Esophagus (tissue), 2 donors: ENCODE measurements around the gene SETD2. TPM values are rescaled to one million over a fixed set of nuclear protein-coding genes. Genes with fewer than 3 reads are reported as not detected.
"Not testable (repeated sequence)": the region's sequence is repeated elsewhere in the genome, so short reads cannot be mapped to it uniquely, and the experiment has no call there.

Source experiments
- H3K27ac ChIP-seq, 2 donors: one replicate each; pipeline ENCODE4 v1.5.1; 2013; ENCODE audit warnings: low read depth in 2 of 2, mild to moderate bottlenecking in 2 of 2, inconsistent platforms in 1 of 2, low read length in 1 of 2, moderate library complexity in 1 of 2
- H3K27me3 ChIP-seq, 2 donors: one replicate each; pipeline ENCODE4 v1.6.1; 2013; ENCODE audit warnings: low read length in 2 of 2, control low read depth in 1 of 2, mild to moderate bottlenecking in 1 of 2; ENCODE audit not compliant: insufficient read depth in 2 of 2, control insufficient read depth in 1 of 2
- H3K36me3 ChIP-seq, 2 donors: one replicate each; pipeline ENCODE4 v1.6.1; 2013; ENCODE audit warnings: low read length in 1 of 2; ENCODE audit not compliant: control insufficient read depth in 2 of 2, insufficient read depth in 2 of 2
- H3K4me1 ChIP-seq, 2 donors: one replicate each; pipeline ENCODE4 v1.6.1; 2013; ENCODE audit warnings: low read length in 1 of 2; ENCODE audit not compliant: control insufficient read depth in 2 of 2, insufficient read depth in 2 of 2
- H3K4me3 ChIP-seq, 2 donors: one replicate each; pipeline ENCODE4 v1.5.1; 2013; ENCODE audit warnings: low read length in 2 of 2, mild to moderate bottlenecking in 2 of 2, low read depth in 1 of 2, moderate library complexity in 1 of 2
- H3K9me3 ChIP-seq, 2 donors: one replicate each; pipeline ENCODE4 v1.6.1; 2013; ENCODE audit warnings: mild to moderate bottlenecking in 2 of 2, low read depth in 1 of 2, low read length in 1 of 2, moderate library complexity in 1 of 2; ENCODE audit not compliant: control insufficient read depth in 2 of 2, insufficient read depth in 1 of 2
- WGBS, 2 donors: extraction: QIAGEN DNeasy Blood & Tissue Kit; methylation state at CpG; one replicate each; pipeline ENCODE4 v1.1.7; 2013; 5-methylcytosine and 5-hydroxymethylcytosine counted together
- polyA plus RNA-seq, 2 donors: library from polyadenylated mRNA; stranded (reverse); fragments of 200-250 nt; gene quantifications; one replicate each; pipeline ENCODE4 v1.2.3, GENCODE V29; 2013
- donor health status: healthy with polysubstance abuse.
- donor health status: Bipolar disorder and iron deficiency.

Gene SETD2
- polyA plus RNA-seq, 2 donors, result 9.0 to 11.7 TPM

DNA sequence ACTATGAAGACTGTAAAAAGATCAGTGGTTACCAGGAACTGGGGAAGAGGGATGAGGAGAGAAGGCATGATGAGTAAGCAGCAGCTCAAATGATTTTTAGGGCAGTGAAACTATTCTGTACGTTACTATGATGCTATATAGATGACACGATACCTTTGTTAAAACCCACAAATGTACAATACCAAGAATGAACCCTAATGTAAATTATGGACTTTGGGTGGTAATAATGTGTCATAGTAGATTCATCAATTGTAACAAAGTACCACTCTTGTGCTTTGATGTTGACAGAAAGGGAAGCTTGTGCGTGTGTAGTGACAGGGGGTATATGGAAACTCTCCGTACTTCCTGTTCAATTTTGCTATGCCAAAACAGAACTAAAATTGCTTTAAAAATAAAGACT, 132.9 kb downstream of the SETD2 start:
- not testable (repeated sequence) for H3K4me3 ChIP-seq, H3K4me1 ChIP-seq, H3K27me3 ChIP-seq, H3K36me3 ChIP-seq, H3K27ac ChIP-seq, H3K9me3 ChIP-seq
- WGBS, 2 donors, result 77 to 88% methylated on average over 4 of the region's 4 CpGs

DNA sequence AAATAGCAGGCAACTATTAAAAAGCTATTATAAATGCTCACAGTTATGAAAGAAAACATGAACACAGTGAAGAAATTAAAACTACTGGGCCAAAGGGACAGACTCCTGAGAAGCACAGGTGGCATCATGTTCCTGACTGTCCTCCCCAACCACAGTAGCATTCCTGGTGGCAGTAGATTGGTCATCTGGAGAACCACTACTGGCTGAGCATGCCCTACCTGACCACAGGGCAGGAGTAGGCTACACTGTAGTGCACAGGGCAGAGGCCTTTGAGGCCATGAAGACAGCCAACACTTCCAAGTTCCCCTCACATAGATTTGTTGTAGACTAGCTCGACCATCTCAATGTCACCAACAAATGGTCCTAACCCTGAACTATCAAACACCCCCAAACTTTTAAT, 135.2 kb downstream of the SETD2 start:
- WGBS, 2 donors, result 98 to 100% methylated on average over 1 of the region's 1 CpG

DNA sequence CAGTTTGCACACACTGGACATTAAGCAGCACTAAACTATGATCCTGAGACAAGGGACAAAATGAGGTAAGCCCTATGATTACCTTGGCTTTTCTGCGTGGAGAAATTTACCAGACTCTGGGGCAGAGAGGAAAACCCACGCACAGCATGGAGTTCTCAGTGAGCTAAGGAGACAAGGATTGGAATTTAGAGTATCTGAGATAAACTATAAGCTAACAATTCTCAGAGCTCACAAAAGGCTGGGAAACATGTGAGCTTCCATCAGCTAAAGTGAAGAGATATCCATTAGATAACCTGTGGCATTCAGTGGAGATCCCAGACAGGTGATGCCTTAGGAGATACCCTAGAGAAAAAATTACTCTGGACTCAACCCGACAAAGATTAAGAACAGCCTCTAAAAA, 135.8 kb downstream of the SETD2 start:
- no peak overlapping the region for H3K4me3 ChIP-seq
- peaks cover 0 to under 1% of the 10 kb centered on the region in 2 donors for H3K36me3 ChIP-seq
- WGBS, 2 donors, result 84 to 85% methylated on average over 3 of the region's 3 CpGs
- no peak overlapping the region for H3K27ac ChIP-seq
- H3K9me3 ChIP-seq, result no peaks in the 10 kb centered on the region
- no peaks in the 10 kb centered on the region for H3K4me1 ChIP-seq
- H3K27me3 ChIP-seq, result no peaks in the 10 kb centered on the region

More for the DNA sequence above, 135.2 kb downstream of the SETD2 start:
- H3K4me1 ChIP-seq, result no peaks in the 10 kb centered on the region
- H3K4me3 ChIP-seq, result no peak overlapping the region
- H3K27me3 ChIP-seq, result no peaks in the 10 kb centered on the region
- H3K27ac ChIP-seq, result no peak overlapping the region
- H3K9me3 ChIP-seq, result no peaks in the 10 kb centered on the region
- H3K36me3 ChIP-seq, result peaks cover 0 to 3% of the 10 kb centered on the region in 2 donors

DNA sequence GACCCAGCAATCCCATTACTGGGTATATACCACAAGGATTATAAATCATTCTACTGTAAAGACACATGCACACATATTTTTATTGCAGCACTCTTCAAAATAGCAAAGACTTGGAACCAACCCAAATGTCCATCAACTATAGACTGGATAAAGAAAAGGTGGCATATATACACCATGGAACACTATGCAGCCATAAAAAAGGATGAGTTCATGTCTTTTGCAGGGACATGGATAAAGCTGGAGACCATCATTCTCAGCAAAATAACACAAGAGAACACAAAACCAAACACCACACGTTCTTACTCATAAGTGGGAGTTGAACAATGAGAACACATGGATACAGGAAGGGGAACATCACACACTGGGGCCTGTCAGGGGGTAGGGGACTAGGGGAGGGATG, 137.5 kb downstream of the SETD2 start:
- not testable (repeated sequence) for H3K27me3 ChIP-seq, H3K9me3 ChIP-seq
- 89 to 100% methylated on average over 1 of the region's 1 CpG for WGBS, 2 donors

DNA sequence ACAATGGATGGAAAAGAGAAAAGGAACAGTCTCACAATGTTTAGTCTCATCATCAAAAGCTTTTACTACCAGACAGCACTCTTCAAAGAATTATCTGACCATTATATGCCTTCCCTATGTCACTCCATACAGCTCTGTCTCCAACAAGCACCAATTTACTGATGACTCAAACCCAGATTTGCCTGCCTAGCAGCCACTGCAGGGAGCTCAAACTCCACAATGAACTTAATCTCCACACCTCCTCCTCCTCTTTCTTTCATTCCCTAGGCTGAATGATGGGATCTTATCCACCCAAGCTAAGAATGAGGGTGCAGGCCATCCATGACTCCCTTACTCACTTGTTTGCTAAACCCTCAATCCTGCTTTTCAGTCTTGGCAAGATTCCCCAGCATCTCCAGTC, 139.0 kb downstream of the SETD2 start:
- H3K27ac ChIP-seq, result no peak overlapping the region
- no peaks in the 10 kb centered on the region for H3K4me1 ChIP-seq
- no peak overlapping the region for H3K4me3 ChIP-seq
- no peaks in the 10 kb centered on the region for H3K27me3 ChIP-seq
- no peaks in the 10 kb centered on the region for H3K36me3 ChIP-seq
- H3K9me3 ChIP-seq, result no peaks in the 10 kb centered on the region

More for the DNA sequence above, 137.5 kb downstream of the SETD2 start:
- H3K36me3 ChIP-seq, H3K4me1 ChIP-seq, H3K27ac ChIP-seq, H3K4me3 ChIP-seq: not testable (repeated sequence)

DNA sequence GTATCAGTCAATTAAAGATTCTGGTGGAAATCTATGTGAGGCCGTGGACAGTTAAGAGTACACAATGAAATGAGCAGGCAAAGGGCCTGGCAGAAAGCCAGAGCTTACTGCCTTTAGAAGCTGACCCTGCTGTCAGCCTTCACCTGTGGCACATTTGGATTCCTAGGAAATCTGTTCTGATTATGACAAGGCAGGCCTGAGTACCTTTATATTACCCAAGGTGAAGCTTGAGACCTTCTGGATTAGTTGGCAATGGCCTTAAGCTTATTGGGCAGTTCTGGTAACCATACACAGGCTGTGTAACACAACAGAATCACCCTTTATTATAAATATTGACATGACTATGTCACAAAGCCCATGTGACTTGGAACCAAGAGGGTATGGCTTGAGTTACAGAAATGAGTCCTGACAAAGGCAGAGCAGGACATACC, 141.3 kb downstream of the SETD2 start:
- Histone ChIP-seq H3K27ac (no peak overlapping the region), H3K4me1 (no peaks in the 10 kb centered on the region), H3K36me3 (peaks cover 0 to 2% of the 10 kb centered on the region in 2 donors), H3K27me3 (no peaks in the 10 kb centered on the region), H3K9me3 (no peaks in the 10 kb centered on the region), H3K4me3 (no peak overlapping the region)
- WGBS, 2 donors, result 55 to 63% methylated on average over 1 of the region's 1 CpG

DNA sequence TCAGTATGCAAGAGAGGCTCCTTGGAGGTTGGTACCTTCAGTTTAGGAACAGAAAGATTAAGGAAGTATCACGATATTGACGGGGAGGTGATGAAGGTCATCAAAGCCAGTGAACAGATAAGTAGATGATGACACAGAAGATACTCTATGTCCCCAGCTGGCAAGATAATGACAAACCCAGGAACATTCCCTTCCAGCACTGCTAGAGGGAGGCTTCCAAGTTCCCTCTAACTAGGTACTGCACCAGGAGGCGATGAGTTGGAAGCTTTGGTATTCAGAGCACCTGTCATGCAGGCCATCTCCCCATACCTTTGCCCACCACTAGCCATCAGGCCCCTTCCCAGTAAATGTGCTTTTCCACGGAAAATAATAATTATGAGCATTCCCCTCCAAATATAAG, 143.6 kb downstream of the SETD2 start:
- WGBS, 2 donors, result 91 to 96% methylated on average over 4 of the region's 4 CpGs
- Histone ChIP-seq H3K4me1 (no peaks in the 10 kb centered on the region), H3K27ac (no peak overlapping the region), H3K36me3 (peaks cover 0 to 11% of the 10 kb centered on the region in 2 donors), H3K9me3 (no peaks in the 10 kb centered on the region), H3K27me3 (no peaks in the 10 kb centered on the region), H3K4me3 (no peak overlapping the region)

DNA sequence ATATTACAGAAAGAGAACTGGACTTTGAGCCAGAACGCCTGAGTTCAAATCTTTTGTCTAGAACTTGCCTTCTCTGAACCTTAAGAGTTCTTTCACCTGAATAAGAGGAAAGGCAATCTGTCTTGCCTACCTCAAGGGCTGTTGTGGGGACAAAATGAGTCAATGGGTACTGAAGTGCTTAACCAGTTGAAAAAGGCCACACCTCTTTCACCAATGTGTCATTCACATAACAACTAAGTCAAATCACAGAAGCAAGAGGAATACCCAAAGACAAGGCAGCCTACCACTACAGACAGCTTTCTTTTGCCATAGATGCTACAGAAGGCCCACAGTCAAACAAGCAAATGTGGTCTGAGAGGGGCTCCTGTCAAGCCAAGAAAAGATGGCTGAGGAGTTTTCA, 144.7 kb downstream of the SETD2 start:
- Histone ChIP-seq H3K27ac (no peak overlapping the region), H3K4me3 (no peak overlapping the region), H3K4me1 (no peaks in the 10 kb centered on the region), H3K9me3 (no peaks in the 10 kb centered on the region), H3K27me3 (no peaks in the 10 kb centered on the region), H3K36me3 (peaks cover 0 to 13% of the 10 kb centered on the region in 2 donors)
- 71 to 86% methylated on average over 1 of the region's 1 CpG for WGBS, 2 donors

DNA sequence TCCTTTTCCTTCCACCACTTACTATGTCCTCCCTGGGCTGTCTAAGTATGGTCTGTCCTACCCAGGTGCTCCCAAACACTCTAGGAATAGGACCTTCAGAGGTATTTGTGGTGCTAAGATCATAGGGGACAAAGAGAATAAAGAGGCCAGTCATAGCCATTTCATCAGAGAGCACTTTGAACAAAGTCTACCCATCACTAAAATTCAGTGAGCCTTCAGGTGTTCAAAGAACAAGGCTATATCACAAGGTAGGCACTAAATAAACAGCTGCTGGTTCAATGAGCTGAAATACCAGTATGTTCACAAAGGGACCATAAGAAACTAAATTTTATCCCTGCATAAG, 145.7 kb downstream of the SETD2 start:
- Histone ChIP-seq H3K27ac (no peak overlapping the region), H3K4me1 (no peaks in the 10 kb centered on the region), H3K36me3 (peaks cover 0 to 15% of the 10 kb centered on the region in 2 donors)

DNA sequence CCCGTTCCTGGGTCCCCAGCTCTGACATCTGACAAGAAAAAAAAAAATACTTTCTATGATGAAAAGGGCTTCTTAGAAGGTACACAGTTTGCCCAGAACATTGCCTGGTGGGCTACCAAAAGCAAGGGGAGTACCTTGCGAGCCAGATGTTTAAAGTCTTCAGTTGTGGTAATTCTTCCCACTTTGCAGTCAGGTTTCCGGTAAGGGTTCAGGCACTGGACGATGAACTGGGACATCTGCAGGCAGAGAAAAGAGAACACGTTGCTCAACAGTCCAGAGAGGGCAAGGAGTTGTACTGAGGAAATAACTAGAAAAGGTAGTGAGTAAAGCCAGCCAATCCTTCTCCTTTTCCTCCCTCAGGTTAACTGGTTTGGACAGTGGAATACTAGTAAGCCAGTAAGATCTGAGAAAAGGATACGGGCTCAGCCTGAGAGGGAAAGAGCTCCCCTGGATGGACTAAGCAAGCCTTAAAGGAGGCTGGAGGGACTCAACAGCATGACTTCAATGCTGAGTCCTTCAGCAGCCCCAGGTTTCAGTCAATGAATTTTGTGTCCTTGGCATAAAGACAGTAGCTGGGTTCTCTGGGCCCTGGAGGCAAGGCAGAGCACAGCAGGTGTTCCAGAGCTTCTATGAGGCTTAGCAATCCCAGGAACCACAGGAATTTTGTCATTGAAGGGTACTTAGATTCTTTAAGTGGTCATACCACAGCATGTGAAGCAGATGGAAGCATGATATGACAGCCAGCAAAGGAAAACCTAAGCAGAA, 146.2 kb downstream of the SETD2 start:
- H3K4me1 ChIP-seq, result no peaks in the 10 kb centered on the region

More for the DNA sequence above, 145.7 kb downstream of the SETD2 start:
- Histone ChIP-seq H3K27me3 (no peaks in the 10 kb centered on the region), H3K9me3 (no peaks in the 10 kb centered on the region), H3K4me3 (no peak overlapping the region)

More for the DNA sequence above, 146.2 kb downstream of the SETD2 start:
- 76 to 84% methylated on average over 6 of the region's 6 CpGs for WGBS, 2 donors
- Histone ChIP-seq H3K27ac (no peak overlapping the region), H3K9me3 (no peaks in the 10 kb centered on the region), H3K36me3 (peaks cover 0 to 17% of the 10 kb centered on the region in 2 donors), H3K27me3 (no peaks in the 10 kb centered on the region), H3K4me3 (no peak overlapping the region)
